ENCODE measurements around the gene LIN9. TPM values are rescaled to one million over a fixed set of nuclear protein-coding genes. Genes with fewer than 3 reads are reported as not detected.

LIN9 gene
- total RNA-seq, 1 donor from 2014 or later = 8.2 TPM

- Mint-ChIP-seq H3K9me3 (ENCODE audit: low read depth) (no peaks in the 10 kb centered on the region), H3K27ac (no peak overlapping the region), H3K36me3 (ENCODE audit: insufficient read depth) (peaks cover 1% of the 10 kb centered on the region), H3K4me3 (ENCODE audit: low read depth) (no peak overlapping the region), H3K4me1 (ENCODE audit: low read depth) (peaks cover 3% of the 10 kb centered on the region), H3K27me3 (peaks cover 49% of the 10 kb centered on the region)
- no peak for DNase-seq (ENCODE audit: low spot score, unreplicated experiment)
- no peak for TF ChIP-seq CTCF (IDR thresholded peaks at IDR 0.05; ENCODE audit: unreplicated experiment)
Observed at GRCh38 chr1:226220473-226221189, 88.3 kb downstream of the LIN9 start.

DNA sequence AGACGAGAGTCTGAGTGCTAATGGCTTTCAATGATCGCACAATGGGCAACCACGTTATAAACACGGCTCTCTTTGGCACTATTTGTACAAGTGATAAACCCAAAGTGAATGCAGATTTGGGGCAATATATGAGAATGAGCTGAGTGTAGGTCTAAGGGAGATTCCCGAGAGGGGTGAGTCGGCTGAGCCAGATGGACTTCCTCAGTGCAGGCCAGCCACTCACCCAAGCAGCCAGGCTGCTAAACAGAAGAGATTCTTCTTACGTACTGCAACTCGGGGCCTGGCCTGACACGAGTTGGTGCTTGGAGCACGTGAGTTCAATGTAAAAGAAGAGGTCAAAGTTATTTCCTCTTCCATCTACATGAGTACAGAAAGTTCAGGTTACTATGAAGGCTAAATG is 91.7 kb downstream of the LIN9 start:
- peaks cover 1% of the 10 kb centered on the region for H3K4me1 Mint-ChIP-seq (ENCODE audit: low read depth)
- peaks cover 29% of the 10 kb centered on the region for H3K27me3 Mint-ChIP-seq
- H3K27ac Mint-ChIP-seq = no peak overlapping the region
- DNase-seq (ENCODE audit: low spot score, unreplicated experiment) = no peak
- TF ChIP-seq CTCF (IDR thresholded peaks at IDR 0.05; ENCODE audit: unreplicated experiment) = no peak
- H3K9me3 Mint-ChIP-seq (ENCODE audit: low read depth) = no peaks in the 10 kb centered on the region
- no peak overlapping the region for H3K4me3 Mint-ChIP-seq (ENCODE audit: low read depth)
- no peaks in the 10 kb centered on the region for H3K36me3 Mint-ChIP-seq (ENCODE audit: insufficient read depth)

DNA sequence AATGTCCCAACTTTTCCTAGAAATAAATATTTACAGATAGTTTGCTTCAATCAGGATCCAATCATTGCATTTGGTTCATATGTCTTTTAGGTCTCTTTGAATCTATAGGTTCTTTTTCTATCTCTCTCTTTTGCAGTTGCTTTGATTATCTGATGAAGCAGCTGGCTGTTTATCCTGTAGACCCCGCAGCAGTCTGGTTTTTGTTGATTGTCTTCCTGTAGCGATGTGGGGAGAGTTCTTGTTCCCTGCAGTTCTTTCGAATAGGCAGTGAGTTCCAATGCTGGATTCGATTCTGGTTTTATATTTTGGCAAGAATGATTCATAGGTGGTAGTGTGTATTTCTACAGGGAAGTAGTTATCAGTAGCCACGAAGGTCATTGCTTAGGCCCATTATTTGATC is 92.9 kb downstream of the LIN9 start:
- H3K27me3 Mint-ChIP-seq = peaks cover 28% of the 10 kb centered on the region
- no peak for TF ChIP-seq CTCF (IDR thresholded peaks at IDR 0.05; ENCODE audit: unreplicated experiment)
- no peak overlapping the region for H3K4me3 Mint-ChIP-seq (ENCODE audit: low read depth)
- H3K4me1 Mint-ChIP-seq (ENCODE audit: low read depth) = peaks cover 1% of the 10 kb centered on the region
- no peak overlapping the region for H3K27ac Mint-ChIP-seq
- DNase-seq (ENCODE audit: low spot score, unreplicated experiment) = no peak
- no peaks in the 10 kb centered on the region for H3K36me3 Mint-ChIP-seq (ENCODE audit: insufficient read depth)
- H3K9me3 Mint-ChIP-seq (ENCODE audit: low read depth) = no peaks in the 10 kb centered on the region

DNA sequence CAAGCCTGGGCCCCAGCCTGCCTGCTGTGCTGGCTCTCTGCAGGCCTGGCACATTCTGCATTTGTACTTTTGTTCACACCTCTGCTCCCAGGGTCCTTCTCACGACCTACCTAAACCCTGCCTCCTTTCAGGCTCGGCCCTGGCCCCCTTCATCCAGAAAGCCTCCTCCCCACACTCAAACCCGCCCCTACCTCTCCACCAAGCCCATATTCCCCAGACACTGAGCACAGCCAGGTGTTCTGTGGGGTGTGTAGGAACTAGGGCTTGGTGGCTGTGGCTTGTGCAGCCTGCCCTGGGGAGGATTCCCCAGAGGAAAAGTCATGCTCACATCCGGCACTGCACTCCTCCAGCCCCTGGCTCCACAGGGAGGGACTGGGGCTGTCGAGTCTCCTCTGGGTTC is 93.7 kb downstream of the LIN9 start:
- Mint-ChIP-seq H3K4me1 (ENCODE audit: low read depth) (peaks cover 1% of the 10 kb centered on the region), H3K27ac (no peak overlapping the region), H3K4me3 (ENCODE audit: low read depth) (no peak overlapping the region), H3K27me3 (peaks cover 25% of the 10 kb centered on the region), H3K36me3 (ENCODE audit: insufficient read depth) (no peaks in the 10 kb centered on the region), H3K9me3 (ENCODE audit: low read depth) (no peaks in the 10 kb centered on the region)
- no peak for DNase-seq (ENCODE audit: low spot score, unreplicated experiment)
- TF ChIP-seq CTCF (IDR thresholded peaks at IDR 0.05; ENCODE audit: unreplicated experiment) = no peak

DNA sequence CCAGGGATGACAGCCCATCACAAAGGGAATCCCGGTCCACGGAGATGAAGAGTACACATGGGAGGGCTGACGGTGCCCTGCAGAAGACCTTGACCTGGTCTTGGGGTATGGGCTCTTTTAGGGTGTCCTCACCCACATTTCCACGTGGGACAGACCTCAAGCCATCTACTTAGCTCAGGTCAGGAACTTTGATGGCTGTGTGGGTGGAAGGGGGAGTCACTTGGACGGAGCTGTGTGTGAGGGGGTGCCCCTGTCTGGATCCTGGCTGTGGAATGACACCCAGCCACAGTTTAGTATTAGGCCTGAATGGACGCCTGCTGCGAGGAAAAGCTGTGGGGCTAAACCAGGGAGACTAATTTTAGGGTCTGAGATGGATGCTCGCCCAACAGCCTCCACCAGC is 96.4 kb downstream of the LIN9 start:
- no peak overlapping the region for H3K4me3 Mint-ChIP-seq (ENCODE audit: low read depth)
- H3K9me3 Mint-ChIP-seq (ENCODE audit: low read depth) = no peaks in the 10 kb centered on the region
- no peaks in the 10 kb centered on the region for H3K4me1 Mint-ChIP-seq (ENCODE audit: low read depth)
- H3K27me3 Mint-ChIP-seq = peaks cover 24% of the 10 kb centered on the region
- H3K27ac Mint-ChIP-seq = no peak overlapping the region
- no peak for TF ChIP-seq CTCF (IDR thresholded peaks at IDR 0.05; ENCODE audit: unreplicated experiment)
- no peaks in the 10 kb centered on the region for H3K36me3 Mint-ChIP-seq (ENCODE audit: insufficient read depth)
- no peak for DNase-seq (ENCODE audit: low spot score, unreplicated experiment)

Data from progenitor cell of endocrine pancreas (in vitro differentiated cells).